GM12875 (cell line): ENCODE measurements around the gene LEFTY2.
"Not testable (repeated sequence)": the region's sequence is repeated elsewhere in the genome, so short reads cannot be mapped to it uniquely, and the experiment has no call there.

ENCODE experiments used
- H3K4me3 ChIP-seq: one replicate; pipeline ENCODE4 v1.5.1; 2011; ENCODE audit warnings: low read depth, low read length, control low read depth
- CTCF ChIP-seq: IDR thresholded peaks from 2 replicates; pipeline ENCODE4 v1.5.1; 2011; ENCODE audit warnings: low read depth, mild to moderate bottlenecking, control low read depth, inconsistent platforms, low read length, moderate library complexity, borderline replicate concordance; ENCODE audit not compliant: insufficient read depth

Gene LEFTY2

GRCh38 chr1:225931270-225932136 is 9.5 kb downstream of the LEFTY2 start:
- no peak overlapping the region for H3K4me3 ChIP-seq
- TF ChIP-seq CTCF: no peak

- no peak overlapping the region for H3K4me3 ChIP-seq
- TF ChIP-seq CTCF: no peak
Measured at GRCh38 chr1:225930566-225930965, 10.5 kb downstream of the LEFTY2 start.

- not testable (repeated sequence) for H3K4me3 ChIP-seq
Measured at GRCh38 chr1:225929462-225929861, 11.6 kb downstream of the LEFTY2 start.

DNA sequence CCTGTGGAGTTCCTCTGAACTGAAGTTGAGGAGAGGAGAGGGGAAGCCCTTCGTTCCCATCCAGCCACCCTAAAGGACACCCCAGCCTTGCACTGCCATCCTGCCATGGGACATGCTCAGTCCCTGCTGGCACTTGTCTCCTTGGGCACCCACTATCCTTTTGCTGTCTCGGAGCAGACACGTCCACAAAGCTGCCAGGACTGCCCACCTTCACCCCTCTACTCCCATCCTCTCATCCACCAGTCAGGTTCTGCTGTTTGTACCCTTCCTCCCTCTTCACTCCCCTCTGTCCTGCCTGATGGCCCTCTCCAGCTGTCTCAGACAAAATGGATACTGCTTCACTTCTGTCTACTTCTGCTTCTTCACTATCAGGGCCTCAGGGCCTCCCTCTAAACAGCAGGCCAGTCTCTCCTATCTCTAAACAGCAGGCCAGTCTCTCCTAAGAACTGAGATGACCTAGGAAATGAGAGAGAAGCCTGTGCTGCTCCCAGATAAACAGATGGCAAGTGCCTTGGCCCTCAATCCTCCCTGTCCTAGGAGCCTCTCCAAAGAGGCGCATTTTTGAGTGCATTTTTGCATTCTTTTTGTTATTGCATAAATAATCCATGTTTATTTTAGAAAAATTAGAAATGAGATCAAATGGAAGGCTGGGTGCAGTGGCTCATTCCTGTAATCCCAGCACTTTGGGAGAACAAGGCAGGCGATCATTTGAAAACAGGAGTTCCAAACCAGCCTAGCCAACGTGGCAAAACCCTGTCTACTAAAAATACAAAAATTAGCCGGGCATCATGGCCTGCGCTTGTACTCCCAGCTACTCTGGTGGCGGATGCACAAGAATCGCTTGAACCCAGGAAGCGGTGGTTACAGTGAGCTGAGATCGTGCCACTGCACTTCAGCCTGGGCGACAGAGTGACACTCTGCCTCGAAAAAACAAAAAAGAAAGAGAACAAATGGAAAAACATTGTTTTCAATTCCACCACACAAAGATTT is 12.5 kb downstream of the LEFTY2 start:
- H3K4me3 ChIP-seq: no peak overlapping the region
- TF ChIP-seq CTCF: no peak

- H3K4me3 ChIP-seq: no peak overlapping the region
- no peak for TF ChIP-seq CTCF
Measured at GRCh38 chr1:225926551-225927113, 14.4 kb downstream of the LEFTY2 start.

- no peak for TF ChIP-seq CTCF
- H3K4me3 ChIP-seq: peak within 1 kb of the TSS; percentile 69
Measured at GRCh38 chr1:225923692-225924555, 17.1 kb downstream of the LEFTY2 start, which contains the start of gene PYCR2. Gene PYCR2, minus strand, starts transcription at chr1:225924250. Its CDS starts 140 bp downstream, at chr1:225924110.
